ENCODE results near the gene UMODL1. TPM values are rescaled to one million over a fixed set of nuclear protein-coding genes. Genes with fewer than 3 reads are reported as not detected.
"Not testable (repeated sequence)": the region's sequence is repeated elsewhere in the genome, so short reads cannot be mapped to it uniquely, and the experiment has no call there.

The UMODL1 gene
- total RNA-seq, 2 experiments from 2014 or later: not detected

DNA sequence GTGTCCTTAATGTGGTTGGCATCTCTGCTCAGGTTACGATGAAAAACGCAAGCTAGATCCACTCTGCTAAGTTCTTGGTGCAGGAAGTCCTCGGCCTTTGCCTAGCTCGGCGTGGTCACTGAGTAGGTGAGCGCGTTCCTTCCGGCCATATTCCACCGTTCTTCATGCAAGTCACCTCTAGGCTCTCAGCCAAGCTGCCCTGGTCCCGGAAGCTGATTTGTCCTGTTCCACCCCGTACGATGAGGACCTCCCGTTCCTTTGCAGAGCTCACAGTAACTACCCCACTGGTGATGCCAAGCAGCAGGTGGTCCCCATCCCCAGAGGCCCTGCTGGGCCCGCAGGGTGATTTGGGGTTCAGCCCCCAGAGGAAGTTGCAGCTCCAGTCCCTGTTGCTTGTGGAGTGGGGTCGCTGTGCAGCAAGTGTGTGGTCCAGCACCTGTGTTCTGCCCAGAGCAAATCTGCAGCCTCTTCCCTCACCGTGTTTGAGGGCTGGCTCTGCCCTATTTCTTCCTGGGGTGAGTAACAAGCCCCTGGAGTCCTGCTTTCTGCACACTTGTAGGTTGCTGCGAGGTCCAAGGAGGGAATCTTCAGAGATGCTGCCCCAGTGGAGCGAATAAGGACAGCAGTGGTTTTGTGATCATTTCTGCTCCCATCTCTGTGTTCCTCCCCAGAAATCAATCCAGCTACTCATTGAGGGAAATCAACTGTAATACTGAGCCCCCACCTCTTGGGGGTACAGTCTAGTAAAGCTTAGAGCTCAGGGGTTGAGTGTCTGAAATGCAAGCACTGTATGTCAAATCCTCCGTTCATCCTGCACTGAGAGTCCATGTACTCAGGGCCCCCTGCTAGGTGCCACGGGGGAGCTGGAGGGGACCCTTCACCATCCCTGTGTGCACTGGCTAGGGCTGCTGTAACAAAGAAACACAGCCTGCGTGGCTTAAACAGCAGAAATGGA, 2.3 kb downstream of the UMODL1 start:
- ATAC-seq: peak; percentile 24
- H3K4me3 Mint-ChIP-seq: no peak overlapping the region
- CTCF ChIA-PET: interaction anchor here (0.9 to 1.5 kb wide), 6 partner anchors 23 to 258 kb away, joined by 3 to 10 read pairs (median 3); no protein-coding TSS in a partner anchor

DNA sequence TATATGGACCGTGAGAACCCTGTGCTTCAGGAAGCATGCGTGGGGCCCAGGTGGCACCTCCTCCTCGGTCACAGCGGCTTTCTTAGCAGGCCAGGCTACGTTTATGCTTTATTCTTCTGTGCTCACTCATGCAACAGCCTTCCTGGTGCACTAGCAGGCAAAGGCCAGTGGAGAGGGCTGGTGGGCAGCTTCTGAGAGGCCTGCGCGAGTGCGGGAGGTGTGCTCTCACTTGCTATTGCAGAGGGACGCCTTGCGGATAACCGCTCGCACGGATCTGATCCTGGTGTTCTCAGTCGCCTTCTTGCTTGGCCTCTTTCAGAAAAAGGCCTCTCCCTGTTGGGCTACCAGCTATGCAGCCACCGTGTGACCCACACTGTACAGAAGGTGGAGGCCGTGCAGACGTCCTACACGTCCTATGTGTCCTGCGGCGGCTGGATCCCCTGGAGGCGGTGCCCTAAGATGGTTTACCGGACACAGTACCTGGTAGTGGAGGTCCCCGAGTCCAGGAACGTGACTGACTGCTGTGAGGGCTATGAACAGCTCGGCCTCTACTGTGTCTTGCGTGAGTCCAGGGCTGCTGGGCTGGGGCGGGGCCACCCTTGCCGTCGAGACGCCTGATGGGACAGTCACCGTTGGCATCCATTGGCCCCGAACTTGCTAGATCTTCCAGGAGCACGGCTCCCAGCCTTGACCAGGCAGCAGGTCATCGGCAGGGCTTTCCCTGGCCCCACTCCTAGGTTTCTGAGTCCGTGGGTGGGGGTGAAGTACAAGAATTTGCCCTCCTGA, 4.8 kb downstream of the UMODL1 start:
- intact Hi-C loops (cut with micrococcal nuclease): no loop called here
- Mint-ChIP-seq H3K4me3 (no peak overlapping the region), H3K27me3 (no peaks in the 10 kb centered on the region), H3K27ac (no peak overlapping the region), H3K9me3 (no peaks in the 10 kb centered on the region), H3K36me3 (ENCODE audit: low read depth) (no peaks in the 10 kb centered on the region), H3K4me1 (ENCODE audit: low read depth) (peaks cover 3% of the 10 kb centered on the region)
- TF ChIP-seq, protein P1, sequence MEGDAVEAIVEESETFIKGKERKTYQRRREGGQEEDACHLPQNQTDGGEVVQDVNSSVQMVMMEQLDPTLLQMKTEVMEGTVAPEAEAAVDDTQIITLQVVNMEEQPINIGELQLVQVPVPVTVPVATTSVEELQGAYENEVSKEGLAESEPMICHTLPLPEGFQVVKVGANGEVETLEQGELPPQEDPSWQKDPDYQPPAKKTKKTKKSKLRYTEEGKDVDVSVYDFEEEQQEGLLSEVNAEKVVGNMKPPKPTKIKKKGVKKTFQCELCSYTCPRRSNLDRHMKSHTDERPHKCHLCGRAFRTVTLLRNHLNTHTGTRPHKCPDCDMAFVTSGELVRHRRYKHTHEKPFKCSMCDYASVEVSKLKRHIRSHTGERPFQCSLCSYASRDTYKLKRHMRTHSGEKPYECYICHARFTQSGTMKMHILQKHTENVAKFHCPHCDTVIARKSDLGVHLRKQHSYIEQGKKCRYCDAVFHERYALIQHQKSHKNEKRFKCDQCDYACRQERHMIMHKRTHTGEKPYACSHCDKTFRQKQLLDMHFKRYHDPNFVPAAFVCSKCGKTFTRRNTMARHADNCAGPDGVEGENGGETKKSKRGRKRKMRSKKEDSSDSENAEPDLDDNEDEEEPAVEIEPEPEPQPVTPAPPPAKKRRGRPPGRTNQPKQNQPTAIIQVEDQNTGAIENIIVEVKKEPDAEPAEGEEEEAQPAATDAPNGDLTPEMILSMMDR (IDR thresholded peaks at IDR 0.05): no peak
- ATAC-seq (no peak), DNase-seq (no peak)
- ChIA-PET CTCF (interaction anchor here (1.4 kb wide), 1 partner anchor 19 kb away, joined by 4 read pairs; no protein-coding TSS in a partner anchor), POLR2A (no interaction called here)

More for the DNA sequence above, 2.3 kb downstream of the UMODL1 start:
- no peak for DNase-seq
- intact Hi-C loops (cut with micrococcal nuclease): no loop called here
- Mint-ChIP-seq H3K4me1 (ENCODE audit: low read depth) (peaks cover 3% of the 10 kb centered on the region), H3K9me3 (no peaks in the 10 kb centered on the region), H3K27ac (no peak overlapping the region), H3K27me3 (no peaks in the 10 kb centered on the region), H3K36me3 (ENCODE audit: low read depth) (no peaks in the 10 kb centered on the region)
- POLR2A ChIA-PET: interaction anchor here (0.8 kb wide), 1 partner anchor 10 kb away, joined by 4 read pairs; no protein-coding TSS in a partner anchor
- TF ChIP-seq, protein P1 (IDR thresholded peaks at IDR 0.05): peak; percentile 14

DNA sequence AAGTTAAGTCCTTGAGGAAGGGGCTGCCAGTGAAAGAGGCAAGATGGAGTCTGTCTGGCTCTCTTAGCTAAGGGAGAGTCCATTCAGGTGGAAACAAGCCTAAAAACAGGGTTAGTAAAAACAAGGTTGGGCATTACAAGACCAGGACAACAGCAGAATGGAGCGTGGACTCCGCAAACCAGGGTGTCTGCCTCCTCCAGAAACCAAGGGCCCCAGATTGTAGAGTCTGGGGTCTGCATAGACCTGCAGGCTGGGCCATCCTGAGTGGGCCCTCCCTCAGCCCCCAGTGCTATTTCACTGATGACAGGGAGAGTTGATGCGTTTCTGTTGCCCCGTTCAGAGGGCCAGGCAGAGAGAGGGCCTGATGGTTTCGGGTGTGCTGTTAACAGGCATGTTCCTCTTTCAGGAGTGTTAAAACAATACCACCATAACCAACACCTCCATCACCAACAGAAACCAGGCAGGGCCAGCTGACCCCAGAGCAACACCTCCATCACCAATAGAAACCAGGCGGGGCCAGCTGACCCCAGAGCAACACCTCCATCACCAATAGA, 6.6 kb downstream of the UMODL1 start:
- H3K4me3 Mint-ChIP-seq; H3K4me1 Mint-ChIP-seq (ENCODE audit: low read depth); DNase-seq; H3K27ac Mint-ChIP-seq; H3K27me3 Mint-ChIP-seq; H3K36me3 Mint-ChIP-seq (ENCODE audit: low read depth); CTCF ChIA-PET; H3K9me3 Mint-ChIP-seq; POLR2A ChIA-PET; intact Hi-C loops (cut with micrococcal nuclease); ATAC-seq: not testable (repeated sequence)

DNA sequence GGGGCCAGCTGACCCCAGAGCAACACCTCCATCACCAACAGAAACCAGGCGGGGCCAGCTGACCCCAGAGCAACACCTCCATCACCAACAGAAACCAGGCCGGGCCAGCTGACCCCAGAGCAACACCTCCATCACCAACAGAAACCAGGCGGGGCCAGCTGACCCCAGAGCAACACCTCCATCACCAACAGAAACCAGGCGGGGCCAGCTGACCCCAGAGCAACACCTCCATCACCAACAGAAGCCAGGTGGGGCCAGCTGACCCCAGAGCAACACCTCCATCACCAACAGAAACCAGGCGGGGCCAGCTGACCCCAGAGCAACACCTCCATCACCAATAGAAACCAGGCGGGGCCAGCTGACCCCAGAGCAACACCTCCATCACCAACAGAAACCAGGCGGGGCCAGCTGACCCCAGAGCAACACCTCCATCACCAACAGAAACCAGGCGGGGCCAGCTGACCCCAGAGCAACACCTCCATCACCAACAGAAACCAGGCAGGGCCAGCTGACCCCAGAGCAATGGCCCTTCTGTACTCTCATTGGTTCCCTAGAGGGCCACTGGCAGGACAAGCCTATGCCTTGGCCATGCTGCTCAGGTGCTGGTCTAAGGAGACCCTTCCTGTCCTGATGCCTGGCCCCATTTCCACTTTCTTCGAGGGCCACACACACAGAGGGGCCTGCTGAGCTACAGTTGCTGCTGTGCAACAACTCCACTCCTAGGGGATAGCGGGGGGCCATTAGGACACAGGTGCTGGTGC, 7.3 kb downstream of the UMODL1 start:
- ATAC-seq; DNase-seq; H3K9me3 Mint-ChIP-seq; H3K27ac Mint-ChIP-seq; intact Hi-C loops (cut with micrococcal nuclease); H3K4me3 Mint-ChIP-seq; H3K4me1 Mint-ChIP-seq (ENCODE audit: low read depth); H3K36me3 Mint-ChIP-seq (ENCODE audit: low read depth); POLR2A ChIA-PET; H3K27me3 Mint-ChIP-seq; CTCF ChIA-PET: not testable (repeated sequence)

DNA sequence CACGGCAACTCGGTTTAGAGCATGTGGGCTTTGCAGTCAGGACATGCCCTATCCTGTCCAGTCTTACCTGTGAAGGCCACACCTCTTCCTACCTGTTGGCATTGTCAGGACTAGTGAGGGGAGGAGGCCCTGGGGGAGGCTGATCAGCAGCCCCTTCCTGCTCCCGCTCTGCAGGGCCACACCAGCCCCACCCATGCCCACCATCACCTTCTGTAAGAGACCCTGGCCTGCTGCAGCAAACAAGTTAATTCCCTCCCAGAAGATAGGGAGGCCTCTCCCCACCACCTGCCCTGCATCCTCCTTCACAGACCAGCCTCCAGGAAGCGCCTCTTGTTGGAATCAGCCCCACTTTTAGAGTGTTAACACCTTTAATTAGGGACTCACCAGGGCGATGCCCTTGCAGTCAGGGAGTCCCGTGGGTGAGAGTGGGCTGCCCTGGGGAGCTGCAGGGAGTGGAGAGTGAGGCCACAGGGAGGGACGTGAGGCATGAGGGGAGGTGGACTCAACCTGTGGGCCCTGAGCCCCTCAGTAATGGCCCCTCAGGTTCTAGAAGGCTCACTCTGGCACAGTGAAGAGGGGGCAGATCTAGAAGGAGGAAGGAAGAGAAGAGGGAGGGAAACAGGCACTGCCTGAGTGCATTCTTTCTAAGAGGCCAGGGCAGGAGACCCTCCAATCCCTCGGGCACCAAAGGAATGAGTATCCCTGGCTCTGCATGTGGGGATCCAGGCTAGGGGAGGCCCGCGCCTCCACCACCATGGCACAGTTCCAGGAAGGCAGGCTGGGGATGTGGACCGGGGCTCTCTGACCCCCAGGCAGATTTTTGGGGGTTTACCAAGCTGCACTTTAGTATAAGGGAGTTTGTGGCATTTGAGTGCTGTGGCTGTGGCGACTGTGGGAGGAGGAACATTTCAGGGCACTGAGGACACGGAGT, 8.2 kb downstream of the UMODL1 start:
- ChIA-PET CTCF (no interaction called here), POLR2A (no interaction called here)
- intact Hi-C loops (cut with micrococcal nuclease): no loop called here
- no peaks in the 10 kb centered on the region for H3K27me3 Mint-ChIP-seq
- H3K9me3 Mint-ChIP-seq: no peaks in the 10 kb centered on the region
- no peak overlapping the region for H3K27ac Mint-ChIP-seq
- TF ChIP-seq, protein P1 (IDR thresholded peaks at IDR 0.05): no peak
- ATAC-seq: no peak
- no peaks in the 10 kb centered on the region for H3K4me1 Mint-ChIP-seq (ENCODE audit: low read depth)
- no peaks in the 10 kb centered on the region for H3K36me3 Mint-ChIP-seq (ENCODE audit: low read depth)
- no peak overlapping the region for H3K4me3 Mint-ChIP-seq
- no peak for DNase-seq

All from activated CD8-positive, alpha-beta T cell treated with anti-CD3 and anti-CD28 coated beads for 36 hours (primary cell).